Cardiac muscle cell (in vitro differentiated cells and primary cell): ENCODE data around the gene MYO3B. TPM values are rescaled to one million over a fixed set of nuclear protein-coding genes. Genes with fewer than 3 reads are reported as not detected.

Source experiments
- DNase-seq, 2 donors: peaks; one replicate each; pipeline versions ENCODE4 v3.0.0 to v3.0.0-alpha.2; 2010 to 2017; ENCODE audit warnings: low read depth in 1 of 2, low spot score in 1 of 2
- H3K27ac ChIP-seq: fragments of 200-600 bp; sonication (generic); 2 replicates; pipeline ENCODE4 v1.5.1; 2016
- H3K27me3 ChIP-seq: fragments of 200-600 bp; sonication (generic); 2 replicates; pipeline ENCODE4 v1.6.0; 2016; ENCODE audit warnings: control low read depth
- H3K36me3 ChIP-seq: fragments of 200-600 bp; sonication (generic); 2 replicates; pipeline ENCODE4 v1.5.1; 2016; ENCODE audit warnings: control low read depth
- H3K4me1 ChIP-seq: fragments of 200-600 bp; sonication (generic); 2 replicates; pipeline ENCODE4 v1.8.1; 2017; ENCODE audit warnings: low read depth, mild to moderate bottlenecking, mixed run types
- H3K4me3 ChIP-seq: fragments of 200-600 bp; sonication (generic); 2 replicates; pipeline ENCODE4 v1.5.1; 2016; ENCODE audit warnings: mild to moderate bottlenecking
- H3K9me3 ChIP-seq: fragments of 200-600 bp; sonication (generic); 2 replicates; pipeline ENCODE4 v1.5.1; 2017; ENCODE audit warnings: low read depth, mild to moderate bottlenecking, control low read depth
- CTCF ChIP-seq: IDR thresholded peaks from 2 replicates; pipeline ENCODE4 v1.5.1; 2012; ENCODE audit warnings: low read depth, mild to moderate bottlenecking, low read length
- polyA plus RNA-seq: library from polyadenylated mRNA; unstranded; fragments of >200 nt; fragmentation: Nextera tagmentation; extraction: Ambion mirVana; gene quantifications from 2 replicates; pipeline ENCODE4 v1.2.1, GENCODE V29; 2016
- total RNA-seq: library from RNA; depleted of rRNA; stranded (reverse); fragments of >200 nt; gene quantifications from 2 replicates; pipeline ENCODE4 v1.2.3, GENCODE V29; 2016

The MYO3B gene
- total and polyA plus RNA-seq, 2 experiments from 2014 or later: not detected

GRCh38 chr2:170381678-170382077 lies 203.7 kb downstream of the MYO3B start:
- no peak for DNase-seq
- no peak overlapping the region for H3K4me3 ChIP-seq
- no peaks in the 10 kb centered on the region for H3K27me3 ChIP-seq
- no peaks in the 10 kb centered on the region for H3K4me1 ChIP-seq
- no peak for TF ChIP-seq CTCF
- H3K27ac ChIP-seq: no peak overlapping the region
- H3K36me3 ChIP-seq: no peaks in the 10 kb centered on the region
- H3K9me3 ChIP-seq: no peaks in the 10 kb centered on the region

- no peak overlapping the region for H3K27ac ChIP-seq
- H3K36me3 ChIP-seq: no peaks in the 10 kb centered on the region
- no peak for DNase-seq
- H3K4me1 ChIP-seq: no peaks in the 10 kb centered on the region
- TF ChIP-seq CTCF: no peak
- H3K9me3 ChIP-seq: no peaks in the 10 kb centered on the region
- H3K27me3 ChIP-seq: no peaks in the 10 kb centered on the region
- no peak overlapping the region for H3K4me3 ChIP-seq
Measured at GRCh38 chr2:170386554-170386953, 208.6 kb downstream of the MYO3B start.

- H3K27me3 ChIP-seq: no peaks in the 10 kb centered on the region
- H3K4me1 ChIP-seq: peaks cover 8% of the 10 kb centered on the region
- H3K36me3 ChIP-seq: no peaks in the 10 kb centered on the region
- no peak overlapping the region for H3K4me3 ChIP-seq
- DNase-seq: no peak
- no peak overlapping the region for H3K27ac ChIP-seq
- no peak for TF ChIP-seq CTCF
- H3K9me3 ChIP-seq: no peaks in the 10 kb centered on the region
Measured at GRCh38 chr2:170391018-170391417, 213.1 kb downstream of the MYO3B start.

GRCh38 chr2:170391697-170392096 lies 213.8 kb downstream of the MYO3B start:
- no peaks in the 10 kb centered on the region for H3K9me3 ChIP-seq
- H3K4me1 ChIP-seq: peaks cover 8% of the 10 kb centered on the region
- DNase-seq: no peak
- no peak overlapping the region for H3K4me3 ChIP-seq
- no peaks in the 10 kb centered on the region for H3K36me3 ChIP-seq
- H3K27me3 ChIP-seq: no peaks in the 10 kb centered on the region
- H3K27ac ChIP-seq: no peak overlapping the region
- no peak for TF ChIP-seq CTCF

GRCh38 chr2:170393861-170394498 lies 216.0 kb downstream of the MYO3B start:
- DNase-seq: no peak

More at GRCh38 chr2:170393861-170394498, 216.0 kb downstream of the MYO3B start:
- Histone ChIP-seq H3K27me3 (no peaks in the 10 kb centered on the region), H3K9me3 (no peaks in the 10 kb centered on the region), H3K4me1 (peaks cover 8% of the 10 kb centered on the region), H3K4me3 (no peak overlapping the region), H3K36me3 (no peaks in the 10 kb centered on the region), H3K27ac (no peak overlapping the region)
- TF ChIP-seq CTCF: no peak
